Activated CD4-positive, alpha-beta T cell treated with anti-CD3 and anti-CD28 coated beads for 24 hours (primary cell): ENCODE data around the gene USP13.

Experiments used
- DNase-seq, 2 donors: peaks; one replicate each; pipeline ENCODE4 v3.0.0-alpha.2; 2020; ENCODE audit warnings: low read depth in 2 of 2

Gene USP13

DNA sequence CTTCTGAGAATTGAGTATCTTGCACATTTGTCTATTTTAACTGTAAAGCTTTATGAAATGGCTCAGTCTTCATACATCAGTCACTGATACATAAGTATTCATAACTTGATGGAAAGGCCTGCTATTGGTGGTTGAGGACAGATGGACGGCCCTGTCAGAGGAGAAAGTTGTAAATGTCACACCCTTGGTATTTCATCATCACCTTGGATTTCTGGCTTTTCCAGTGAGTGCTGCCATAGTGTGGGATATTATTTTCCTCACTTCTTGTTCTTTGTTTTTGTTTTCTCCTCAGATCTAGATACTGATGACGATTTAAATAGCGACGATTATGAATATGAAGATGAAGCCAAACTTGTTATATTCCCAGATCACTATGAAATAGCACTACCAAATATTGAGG is 47.9 kb downstream of the USP13 start:
- DNase-seq: no peak

GRCh38 chr3:179701176-179701827 is 48.5 kb downstream of the USP13 start:
- no peak for DNase-seq

DNA sequence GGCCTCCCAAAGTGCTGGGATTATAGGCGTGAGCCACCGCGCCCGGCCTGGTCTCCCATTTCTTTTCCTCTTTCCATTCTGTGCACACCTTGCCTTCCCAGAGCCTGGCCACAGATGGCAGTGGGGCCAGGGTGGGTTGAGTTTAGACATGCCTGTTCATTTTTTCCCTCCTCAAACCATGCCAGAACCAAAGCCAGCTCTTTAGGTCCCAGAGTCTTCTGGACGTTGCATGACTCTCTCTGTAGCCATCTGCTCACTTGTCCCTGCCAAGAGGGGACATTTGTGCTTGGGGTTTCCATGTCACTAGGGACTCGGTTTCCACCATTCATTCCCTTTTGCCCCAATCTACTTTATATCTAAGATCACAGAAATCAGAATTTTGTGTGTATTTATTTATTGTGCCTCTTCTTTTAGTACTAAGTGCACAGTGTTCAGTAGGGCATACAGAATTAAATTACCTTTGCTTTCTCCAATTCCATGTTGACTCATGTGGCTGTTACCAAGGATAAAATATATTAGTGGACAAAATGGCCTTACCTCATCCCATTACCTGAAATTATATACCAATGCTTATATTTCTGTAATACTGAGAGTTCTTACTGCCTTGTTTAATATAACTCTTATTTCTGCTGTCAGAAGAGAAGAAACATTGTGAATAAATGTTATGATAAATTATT is 49.6 kb downstream of the USP13 start:
- no peak for DNase-seq

GRCh38 chr3:179703816-179704215 is 51.0 kb downstream of the USP13 start:
- no peak for DNase-seq

DNA sequence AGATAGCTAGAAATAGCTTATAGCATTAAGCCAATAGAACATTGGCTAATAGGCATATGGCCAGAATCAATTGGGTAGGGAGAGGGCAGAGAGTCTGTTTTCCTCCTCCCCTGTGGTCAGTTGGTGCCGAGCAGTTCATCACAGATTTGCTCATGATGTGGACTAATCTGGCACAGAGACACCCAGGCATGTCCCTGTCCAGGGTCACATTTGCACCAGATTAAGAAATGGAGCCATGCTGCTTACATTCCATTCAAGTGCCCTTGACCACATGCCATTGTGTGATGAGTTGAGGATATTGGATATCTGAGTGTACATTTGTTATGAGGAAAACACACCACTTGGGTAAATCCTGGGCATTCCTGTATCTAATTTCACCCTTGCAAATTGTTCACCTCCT is 53.4 kb downstream of the USP13 start:
- DNase-seq: no peak

GRCh38 chr3:179710079-179710478 is 57.2 kb downstream of the USP13 start:
- no peak for DNase-seq

DNA sequence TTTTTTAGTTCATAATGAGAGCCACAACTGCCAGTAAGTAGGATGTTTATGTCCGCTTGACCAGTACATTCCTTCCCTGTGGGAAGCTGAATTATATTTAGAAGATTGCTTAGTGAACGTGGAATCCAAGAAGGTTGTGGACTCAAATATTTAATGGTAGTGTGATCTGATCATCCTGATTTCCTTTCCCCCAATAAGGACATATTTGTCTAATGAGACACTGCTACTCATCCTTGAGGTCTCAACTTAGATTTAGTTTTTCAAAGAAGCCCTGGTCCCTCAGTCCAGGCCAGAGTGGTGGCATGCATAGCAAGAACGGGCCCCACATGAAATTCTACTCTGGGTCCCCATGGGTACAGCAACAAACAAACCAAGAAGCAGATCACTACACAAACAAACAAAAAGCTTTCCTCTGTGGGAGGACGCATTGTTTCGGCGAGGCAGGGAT is 60.8 kb downstream of the USP13 start:
- no peak for DNase-seq

DNA sequence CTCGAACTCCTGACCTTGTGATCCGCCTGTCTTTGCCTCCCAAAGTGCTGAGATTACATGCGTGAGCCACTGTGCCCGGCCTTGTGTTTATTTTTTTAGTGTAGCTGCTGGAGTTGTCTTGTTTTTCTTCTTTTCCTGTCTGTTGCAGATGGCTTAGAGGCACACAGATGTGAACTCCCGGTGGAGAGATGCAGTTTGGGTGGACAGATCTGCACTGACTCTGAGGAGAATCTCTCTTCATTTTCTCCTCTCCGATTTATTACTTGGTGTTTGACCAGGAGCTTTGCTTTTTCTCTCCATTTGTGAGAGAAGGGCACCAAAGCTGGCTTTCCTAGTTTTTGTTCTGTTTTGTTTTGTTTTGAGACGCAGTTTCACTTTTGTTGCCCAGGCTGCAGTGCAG is 62.7 kb downstream of the USP13 start:
- DNase-seq: no peak

DNA sequence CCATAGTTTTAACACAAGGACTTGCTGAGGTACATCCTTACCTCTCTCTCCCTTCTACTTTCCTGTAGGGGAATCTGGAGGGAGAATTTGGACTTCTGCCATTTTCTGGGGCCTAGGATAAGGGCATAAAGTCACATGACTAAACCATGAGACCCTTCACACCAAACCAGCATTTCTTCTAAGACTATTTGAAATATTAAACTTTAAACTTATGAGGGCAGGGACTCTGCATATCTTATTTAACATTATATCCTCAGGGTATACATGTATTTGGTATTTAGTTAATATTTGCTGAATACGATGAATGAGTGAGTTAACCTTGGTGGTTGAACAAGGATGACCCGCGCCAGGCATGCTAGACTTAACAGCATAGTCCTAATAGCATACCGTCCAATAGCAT is 63.4 kb downstream of the USP13 start:
- DNase-seq: no peak

GRCh38 chr3:179716811-179717210 is 64.0 kb downstream of the USP13 start:
- no peak for DNase-seq

DNA sequence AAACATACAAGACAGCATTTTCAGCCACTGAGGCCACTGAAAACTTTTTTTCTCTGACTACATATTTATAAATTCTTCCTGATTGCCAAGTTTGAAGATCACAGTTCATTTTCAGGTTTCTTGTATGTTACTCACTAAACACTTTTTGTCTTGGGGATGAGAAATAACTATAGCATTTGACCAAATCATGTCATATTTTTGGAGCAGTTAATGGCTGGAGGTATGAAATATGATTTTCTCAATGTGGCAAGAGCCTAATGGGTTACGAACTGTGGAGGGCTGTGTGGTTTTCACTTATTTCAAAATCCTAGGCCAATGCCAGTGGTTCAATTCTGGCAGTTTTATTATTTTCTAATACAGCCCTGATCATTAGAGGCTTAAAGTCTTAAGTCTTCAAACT is 64.4 kb downstream of the USP13 start:
- no peak for DNase-seq

DNA sequence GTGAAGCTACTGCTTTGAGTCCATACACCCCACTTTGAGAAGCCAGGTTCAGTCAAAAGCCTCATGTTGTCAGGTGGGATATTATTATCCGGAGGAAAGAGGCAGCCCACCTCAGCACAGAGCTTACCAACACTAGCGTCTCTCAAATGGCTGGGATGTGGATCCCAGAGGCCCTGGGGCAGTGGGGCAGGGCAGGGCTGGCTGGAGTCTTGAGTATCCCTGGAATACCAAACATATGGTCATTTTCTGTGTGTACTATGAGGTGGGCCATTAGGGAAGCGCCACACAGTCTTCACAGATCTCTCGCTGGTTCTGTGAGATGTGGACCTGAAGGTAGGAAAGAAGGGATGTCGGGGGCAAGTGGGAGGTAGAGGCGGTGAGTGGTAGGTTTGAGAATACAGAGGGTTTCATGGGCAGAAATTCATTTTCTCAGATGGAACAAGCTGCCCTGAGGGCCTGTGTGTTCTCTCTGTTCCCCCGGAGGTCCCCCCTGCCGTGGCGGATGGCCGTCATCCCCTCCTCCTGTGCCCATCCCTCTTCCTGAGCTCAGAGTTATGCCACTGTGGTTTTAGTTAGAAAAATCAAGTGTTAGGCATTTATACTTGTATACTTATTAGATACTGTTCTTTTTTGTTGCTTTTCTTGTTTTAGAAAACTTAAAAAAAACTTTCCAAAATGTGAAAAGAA is 66.4 kb downstream of the USP13 start:
- DNase-seq: no peak

- no peak for DNase-seq
These were observed 67.4 kb downstream of the USP13 start for GRCh38 chr3:179720196-179720595.

- DNase-seq: no peak
These were observed 70.8 kb downstream of the USP13 start for GRCh38 chr3:179723617-179724016.

DNA sequence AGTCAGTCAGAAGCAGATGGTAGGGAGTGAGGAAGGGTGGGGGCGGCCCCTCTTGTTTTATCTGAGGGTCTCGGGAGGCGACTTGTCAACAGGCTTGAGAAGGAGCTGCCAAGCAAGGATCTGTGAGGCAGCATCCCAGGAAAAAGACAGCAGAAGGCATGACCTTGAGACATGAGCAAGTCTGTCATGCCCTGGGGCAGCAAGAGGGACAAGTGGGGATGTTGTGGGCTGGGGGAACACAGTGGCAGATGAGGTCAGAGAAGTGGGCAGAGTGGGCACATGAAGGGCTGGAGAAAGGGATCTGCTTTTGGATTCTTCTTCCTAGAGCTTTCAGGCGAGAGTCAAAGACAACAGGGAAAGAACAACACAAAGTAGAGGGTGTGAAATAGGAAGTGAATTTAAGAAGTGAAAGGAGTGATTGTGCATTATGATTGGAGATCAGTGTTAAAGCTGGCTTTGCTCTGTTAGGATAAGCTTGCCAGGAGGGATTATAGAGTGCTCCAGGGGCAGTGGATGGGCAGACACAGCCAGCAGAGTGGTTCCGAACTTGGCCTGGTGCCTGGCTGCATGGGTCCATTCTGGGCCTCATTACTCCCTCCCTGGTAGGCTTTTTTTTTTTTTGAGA is 73.3 kb downstream of the USP13 start:
- DNase-seq: no peak

- no peak for DNase-seq
These were observed 76.2 kb downstream of the USP13 start for GRCh38 chr3:179729086-179729485.

GRCh38 chr3:179729981-179730380 is 77.1 kb downstream of the USP13 start:
- DNase-seq: no peak

GRCh38 chr3:179730506-179730905 is 77.7 kb downstream of the USP13 start:
- DNase-seq: no peak

DNA sequence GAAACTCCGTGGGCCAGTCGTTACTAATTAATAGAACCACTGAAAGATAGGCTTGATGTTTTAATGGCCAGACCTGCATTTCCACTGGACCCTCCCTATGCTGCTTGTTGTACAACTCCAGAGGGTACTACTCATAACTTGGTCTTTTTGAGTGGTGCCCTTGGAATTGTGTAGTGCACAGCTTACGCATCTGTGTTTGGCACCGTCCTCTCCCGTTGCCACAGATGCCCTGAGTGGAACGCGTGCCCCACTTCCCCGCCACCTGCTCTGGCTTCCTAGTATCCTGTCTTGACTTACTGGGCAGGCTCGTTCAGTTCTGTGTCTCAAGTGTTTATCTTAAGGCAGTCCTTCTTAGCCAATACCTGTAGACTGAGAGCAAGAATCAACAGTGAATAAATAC is 78.7 kb downstream of the USP13 start:
- DNase-seq: no peak

- DNase-seq: no peak
These were observed 80.0 kb downstream of the USP13 start for GRCh38 chr3:179732661-179733348.

- no peak for DNase-seq
These were observed 81.0 kb downstream of the USP13 start for GRCh38 chr3:179733797-179734196.
